ENCODE data around the gene CPM. TPM values are rescaled to one million over a fixed set of nuclear protein-coding genes. Genes with fewer than 3 reads are reported as not detected.
"Not testable (repeated sequence)": the region's sequence is repeated elsewhere in the genome, so short reads cannot be mapped to it uniquely, and the experiment has no call there.

The CPM gene
- polyA plus RNA-seq, 1 donor: 10.5 TPM

DNA sequence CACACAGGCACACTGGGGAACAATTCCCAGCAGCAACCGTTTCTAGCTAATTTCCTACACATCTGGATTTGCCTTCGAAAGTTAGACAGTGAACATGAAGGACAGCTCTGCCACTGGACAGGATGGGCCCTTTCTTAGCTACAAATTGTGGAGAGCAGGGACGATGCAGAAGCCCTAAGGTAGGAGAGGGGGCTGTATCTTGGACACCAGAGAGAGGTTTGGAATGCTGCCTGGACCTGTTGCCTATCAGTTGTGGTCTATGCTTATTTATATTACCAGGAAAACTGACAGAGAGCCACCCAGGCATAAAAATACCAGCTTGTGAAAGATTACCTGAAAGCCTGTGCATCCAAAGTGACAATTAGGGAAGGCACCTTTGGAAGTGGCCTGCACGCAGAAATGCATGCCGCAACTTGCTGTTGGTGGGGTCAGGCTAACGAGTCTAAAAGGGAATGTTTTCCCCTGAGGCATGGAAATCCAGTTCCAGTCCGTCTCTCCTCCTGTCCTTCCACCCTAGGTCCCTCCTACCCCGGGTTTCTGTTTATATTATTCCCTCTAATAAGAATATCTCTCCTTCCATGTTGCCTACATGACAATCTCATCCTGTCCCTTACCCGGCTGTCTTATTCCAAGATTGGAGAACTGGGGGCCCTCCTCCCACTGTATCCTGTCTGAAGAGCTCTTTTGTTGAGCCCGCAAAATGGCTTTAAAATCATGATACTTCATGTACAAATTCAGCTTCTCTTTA is 64.8 kb downstream of the CPM start:
- WGBS (ENCODE audit: insufficient coverage, low lambda C conversion rate): 75% methylated on average over 2 of the region's 10 CpGs
- no peaks in the 10 kb centered on the region for H3K36me3 ChIP-seq (ENCODE audit: control insufficient read depth, insufficient read depth, low read length)

DNA sequence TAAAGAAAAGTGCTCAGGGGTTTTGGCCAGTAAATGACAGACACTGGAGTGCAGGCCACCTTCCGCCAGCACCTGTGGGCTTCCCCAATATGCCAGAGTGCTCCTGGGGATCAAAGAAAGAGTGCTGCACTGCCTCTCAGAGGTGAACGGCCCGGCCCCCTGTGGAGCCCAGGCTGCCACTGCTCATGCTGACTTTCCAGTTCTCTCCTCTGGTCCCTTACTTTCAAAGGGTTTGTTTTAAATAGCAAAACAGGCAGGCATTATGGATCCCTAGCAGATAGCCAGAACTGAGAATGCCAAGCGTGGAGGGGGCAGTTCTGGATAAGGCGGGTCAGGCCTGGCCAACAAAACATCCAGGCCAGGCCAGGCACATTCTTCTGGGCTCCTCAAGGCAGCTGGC is 65.4 kb downstream of the CPM start:
- Histone ChIP-seq H3K4me1 (ENCODE audit: control insufficient read depth, insufficient read depth, low read length) (no peaks in the 10 kb centered on the region), H3K27ac (ENCODE audit: low read length) (no peak overlapping the region), H3K9me3 (ENCODE audit: control insufficient read depth, low read depth, low read length) (no peaks in the 10 kb centered on the region), H3K36me3 (ENCODE audit: control insufficient read depth, insufficient read depth, low read length) (no peaks in the 10 kb centered on the region), H3K4me3 (ENCODE audit: low read length) (no peak overlapping the region), H3K27me3 (ENCODE audit: control insufficient read depth, insufficient read depth, low read length) (no peaks in the 10 kb centered on the region)
- WGBS (ENCODE audit: insufficient coverage, low lambda C conversion rate): no CpG with 5 or more reads among the region's 5 CpGs
- DNase-seq: no peak

More for the DNA sequence above, 64.8 kb downstream of the CPM start:
- Histone ChIP-seq H3K9me3 (ENCODE audit: control insufficient read depth, low read depth, low read length) (no peaks in the 10 kb centered on the region), H3K27me3 (ENCODE audit: control insufficient read depth, insufficient read depth, low read length) (no peaks in the 10 kb centered on the region), H3K4me3 (ENCODE audit: low read length) (no peak overlapping the region), H3K4me1 (ENCODE audit: control insufficient read depth, insufficient read depth, low read length) (no peaks in the 10 kb centered on the region), H3K27ac (ENCODE audit: low read length) (no peak overlapping the region)
- no peak for DNase-seq

DNA sequence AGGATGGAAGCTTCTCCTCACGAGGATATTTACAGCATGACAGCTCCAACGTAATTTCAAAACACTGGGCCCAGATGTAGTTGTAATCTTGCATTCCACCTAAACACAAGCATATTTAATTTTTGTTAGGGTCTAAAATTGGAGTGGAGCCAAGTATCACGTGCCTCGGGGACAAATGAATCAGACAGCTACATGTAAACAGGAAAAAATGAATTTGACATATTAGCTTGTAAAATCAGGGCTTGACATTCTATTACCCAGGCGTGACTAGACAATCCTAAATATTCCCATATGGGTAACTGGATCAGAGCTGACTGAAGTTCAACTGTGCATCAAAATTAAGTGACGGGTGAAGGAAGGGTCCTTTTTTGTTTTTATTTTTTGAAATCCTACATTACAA is 66.0 kb downstream of the CPM start:
- H3K27ac ChIP-seq (ENCODE audit: low read length): no peak overlapping the region
- H3K9me3 ChIP-seq (ENCODE audit: control insufficient read depth, low read depth, low read length): no peaks in the 10 kb centered on the region
- no peaks in the 10 kb centered on the region for H3K4me1 ChIP-seq (ENCODE audit: control insufficient read depth, insufficient read depth, low read length)
- no peak overlapping the region for H3K4me3 ChIP-seq (ENCODE audit: low read length)
- no peaks in the 10 kb centered on the region for H3K36me3 ChIP-seq (ENCODE audit: control insufficient read depth, insufficient read depth, low read length)
- H3K27me3 ChIP-seq (ENCODE audit: control insufficient read depth, insufficient read depth, low read length): no peaks in the 10 kb centered on the region
- DNase-seq: no peak
- 75% methylated on average over 5 of the region's 6 CpGs for WGBS (ENCODE audit: insufficient coverage, low lambda C conversion rate)

DNA sequence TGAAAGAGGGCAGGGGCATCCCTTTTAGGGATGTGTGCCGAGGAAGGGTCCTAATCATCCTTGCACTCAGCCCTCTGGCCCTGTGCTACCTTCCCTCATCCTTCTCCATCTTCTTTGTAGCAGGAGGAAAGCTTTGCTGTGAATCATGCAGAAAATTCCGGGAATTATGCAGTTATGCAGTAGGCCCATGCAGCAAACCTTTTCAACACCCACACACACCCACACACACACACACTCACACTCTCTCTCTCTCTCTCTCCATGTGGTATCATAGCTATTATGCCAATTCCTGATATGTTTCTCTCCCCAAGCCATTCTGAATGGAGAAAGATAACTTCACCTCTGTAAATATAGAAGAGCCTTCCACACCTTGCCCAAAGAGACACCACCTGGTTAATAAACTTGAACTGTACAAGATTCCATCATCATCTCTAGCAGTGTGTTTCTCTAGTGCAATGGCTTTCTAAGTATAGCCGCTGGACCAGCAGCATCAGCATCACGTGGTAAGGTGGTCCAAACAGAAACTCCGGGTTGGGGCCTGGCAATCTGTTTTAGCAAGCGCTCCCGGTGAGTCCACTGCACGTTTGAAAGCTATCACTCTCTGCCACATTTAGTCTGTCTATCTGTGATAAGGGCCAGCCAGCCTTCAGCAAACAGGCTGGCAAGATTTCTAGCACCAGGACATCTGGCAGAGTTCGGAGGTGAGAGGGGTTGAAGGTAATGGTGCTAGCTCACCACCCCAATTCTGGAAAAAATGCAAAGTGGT is 67.4 kb downstream of the CPM start:
- Histone ChIP-seq H3K9me3 (ENCODE audit: control insufficient read depth, low read depth, low read length) (no peaks in the 10 kb centered on the region), H3K4me3 (ENCODE audit: low read length) (no peak overlapping the region), H3K4me1 (ENCODE audit: control insufficient read depth, insufficient read depth, low read length) (no peaks in the 10 kb centered on the region), H3K27me3 (ENCODE audit: control insufficient read depth, insufficient read depth, low read length) (no peaks in the 10 kb centered on the region), H3K27ac (ENCODE audit: low read length) (no peak overlapping the region), H3K36me3 (ENCODE audit: control insufficient read depth, insufficient read depth, low read length) (no peaks in the 10 kb centered on the region)
- WGBS (ENCODE audit: insufficient coverage, low lambda C conversion rate): 100% methylated on average over 1 of the region's 9 CpGs
- no peak for DNase-seq

DNA sequence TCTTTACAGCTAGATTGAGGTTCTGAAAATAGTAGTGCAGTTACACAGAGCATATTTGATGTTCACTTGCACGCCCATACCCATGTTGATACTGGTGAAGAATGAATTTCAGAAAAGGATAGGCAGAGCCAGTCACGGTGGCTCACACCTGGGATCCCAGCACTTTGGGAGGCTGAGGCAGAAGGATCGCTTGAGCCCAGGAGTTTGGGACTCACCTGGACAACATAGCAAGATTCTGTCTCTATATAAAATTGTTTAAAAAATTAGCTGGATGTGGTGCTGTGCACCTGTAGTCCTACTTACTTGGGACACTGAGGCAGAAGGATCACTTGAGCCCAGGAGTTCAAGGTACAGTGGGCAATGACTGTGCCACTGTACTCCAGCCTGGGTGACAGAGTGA is 68.4 kb downstream of the CPM start:
- Histone ChIP-seq H3K4me1 (ENCODE audit: control insufficient read depth, insufficient read depth, low read length) (no peaks in the 10 kb centered on the region), H3K27me3 (ENCODE audit: control insufficient read depth, insufficient read depth, low read length) (no peaks in the 10 kb centered on the region), H3K9me3 (ENCODE audit: control insufficient read depth, low read depth, low read length) (no peaks in the 10 kb centered on the region), H3K36me3 (ENCODE audit: control insufficient read depth, insufficient read depth, low read length) (no peaks in the 10 kb centered on the region), H3K27ac (ENCODE audit: low read length) (no peak overlapping the region), H3K4me3 (ENCODE audit: low read length) (no peak overlapping the region)
- no peak for DNase-seq
- WGBS (ENCODE audit: insufficient coverage, low lambda C conversion rate): 86% methylated on average over 1 of the region's 3 CpGs

DNA sequence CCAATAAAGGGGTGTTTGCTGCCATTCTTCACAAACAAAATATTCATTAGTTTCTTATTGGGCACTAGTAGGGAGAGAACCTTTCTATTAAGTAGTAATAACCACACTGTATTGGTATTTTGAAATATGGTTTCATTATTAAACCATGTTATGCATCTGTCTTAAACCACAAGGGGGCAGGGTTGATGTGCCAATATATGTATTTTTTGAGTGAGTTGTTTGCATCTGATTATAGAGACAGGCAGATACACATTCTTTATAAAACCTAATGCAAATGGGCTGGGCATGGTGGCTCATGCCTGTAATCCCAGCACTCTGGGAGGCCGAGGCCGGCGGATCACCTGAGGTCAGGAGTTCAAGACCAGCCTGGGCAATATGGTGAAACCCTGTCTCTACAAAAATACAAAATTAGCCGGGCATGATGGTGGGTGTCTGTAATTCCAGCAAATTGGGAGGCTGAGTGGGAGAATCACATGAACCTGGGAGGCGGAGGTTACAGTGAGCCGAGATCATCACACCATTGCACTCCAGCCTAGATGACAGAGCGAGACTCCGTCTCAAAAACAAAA is 69.0 kb downstream of the CPM start:
- WGBS (ENCODE audit: insufficient coverage, low lambda C conversion rate): 100% methylated on average over 3 of the region's 8 CpGs
- DNase-seq: peak; percentile 28 to 34
- not testable (repeated sequence) for H3K4me3 ChIP-seq (ENCODE audit: low read length); H3K9me3 ChIP-seq (ENCODE audit: control insufficient read depth, low read depth, low read length); H3K4me1 ChIP-seq (ENCODE audit: control insufficient read depth, insufficient read depth, low read length); H3K27me3 ChIP-seq (ENCODE audit: control insufficient read depth, insufficient read depth, low read length); H3K36me3 ChIP-seq (ENCODE audit: control insufficient read depth, insufficient read depth, low read length); H3K27ac ChIP-seq (ENCODE audit: low read length)

DNA sequence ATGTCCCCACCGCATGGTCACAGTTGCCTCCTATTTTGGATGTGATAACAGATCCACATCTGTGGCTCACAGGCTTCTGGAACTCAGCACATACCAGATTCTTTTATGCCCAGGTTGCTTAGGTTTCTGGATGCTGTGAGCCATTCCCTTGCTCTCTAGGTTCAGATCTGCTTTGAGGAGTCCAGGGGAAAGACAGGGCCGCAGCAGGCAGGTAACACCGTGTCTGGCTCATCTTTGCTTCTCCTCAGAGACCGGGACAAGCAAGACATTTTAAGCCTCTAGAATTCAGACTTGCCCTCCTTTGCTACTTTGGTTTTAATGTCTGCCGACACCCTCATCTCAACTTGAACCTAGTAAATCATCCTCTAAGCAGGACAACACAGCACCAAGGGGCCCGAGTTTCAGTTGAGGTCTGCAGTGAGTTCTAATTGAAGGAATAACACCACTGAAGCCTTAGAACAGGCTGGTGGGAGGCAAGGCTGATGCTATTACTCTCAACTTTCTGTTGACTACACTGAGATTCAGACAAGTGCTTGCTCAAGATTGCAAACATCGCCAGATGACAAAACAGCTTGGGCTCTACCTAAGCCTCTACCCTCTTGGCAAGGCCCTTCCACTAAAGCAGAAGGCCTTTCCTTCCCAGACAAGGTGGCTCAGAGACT is 69.7 kb downstream of the CPM start:
- no CpG with 5 or more reads among the region's 7 CpGs for WGBS (ENCODE audit: insufficient coverage, low lambda C conversion rate)
- H3K36me3 ChIP-seq (ENCODE audit: control insufficient read depth, insufficient read depth, low read length): no peaks in the 10 kb centered on the region

DNA sequence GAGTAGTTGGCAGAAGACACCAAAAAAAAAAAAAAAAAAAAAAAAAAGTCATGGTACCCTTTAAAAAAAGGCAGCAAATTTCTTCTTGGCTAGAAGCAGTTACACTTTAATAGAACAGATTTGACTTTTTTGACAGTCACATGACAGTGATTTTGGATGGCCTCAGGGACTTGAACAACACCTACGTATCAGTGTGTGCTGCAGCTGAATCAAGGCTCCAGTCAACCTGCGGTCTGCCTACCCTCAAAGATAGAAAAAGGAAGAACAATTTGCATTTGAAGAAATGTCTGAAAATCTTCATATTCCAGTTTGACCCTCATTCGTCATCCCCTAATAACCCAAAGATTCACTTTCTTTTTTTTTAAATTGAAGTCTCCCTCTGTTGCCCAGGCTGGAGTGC is 71.1 kb downstream of the CPM start:
- Histone ChIP-seq H3K27me3 (ENCODE audit: control insufficient read depth, insufficient read depth, low read length) (no peaks in the 10 kb centered on the region), H3K9me3 (ENCODE audit: control insufficient read depth, low read depth, low read length) (no peaks in the 10 kb centered on the region), H3K4me1 (ENCODE audit: control insufficient read depth, insufficient read depth, low read length) (no peaks in the 10 kb centered on the region), H3K4me3 (ENCODE audit: low read length) (no peak overlapping the region), H3K27ac (ENCODE audit: low read length) (no peak overlapping the region), H3K36me3 (ENCODE audit: control insufficient read depth, insufficient read depth, low read length) (no peaks in the 10 kb centered on the region)
- no peak for DNase-seq
- 100% methylated on average over 1 of the region's 3 CpGs for WGBS (ENCODE audit: insufficient coverage, low lambda C conversion rate)

More for the DNA sequence above, 69.7 kb downstream of the CPM start:
- no peak overlapping the region for H3K27ac ChIP-seq (ENCODE audit: low read length)
- no peaks in the 10 kb centered on the region for H3K27me3 ChIP-seq (ENCODE audit: control insufficient read depth, insufficient read depth, low read length)
- no peak for DNase-seq
- H3K9me3 ChIP-seq (ENCODE audit: control insufficient read depth, low read depth, low read length): no peaks in the 10 kb centered on the region
- no peak overlapping the region for H3K4me3 ChIP-seq (ENCODE audit: low read length)
- no peaks in the 10 kb centered on the region for H3K4me1 ChIP-seq (ENCODE audit: control insufficient read depth, insufficient read depth, low read length)

DNA sequence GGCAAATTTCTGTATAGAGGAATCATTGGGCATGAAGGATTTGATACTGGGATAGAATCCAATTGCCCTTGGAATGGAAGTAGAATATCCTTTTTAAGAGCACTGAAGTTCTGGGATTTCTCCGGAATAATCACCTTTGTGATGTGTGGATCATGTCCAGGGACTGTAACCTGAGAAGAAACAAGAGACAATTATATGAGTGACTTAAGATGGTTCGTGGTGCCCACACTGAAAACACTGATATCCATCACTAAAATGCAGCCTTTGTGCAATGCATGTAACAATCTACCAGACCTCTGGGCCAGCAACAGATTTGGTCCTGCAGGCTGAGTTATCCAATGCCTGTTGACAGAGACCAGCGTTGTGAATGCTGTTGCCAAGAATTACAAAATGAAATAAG is 76.5 kb downstream of the CPM start:
- no peak overlapping the region for H3K27ac ChIP-seq (ENCODE audit: low read length)
- H3K27me3 ChIP-seq (ENCODE audit: control insufficient read depth, insufficient read depth, low read length): no peaks in the 10 kb centered on the region
- no peaks in the 10 kb centered on the region for H3K4me1 ChIP-seq (ENCODE audit: control insufficient read depth, insufficient read depth, low read length)
- no peak overlapping the region for H3K4me3 ChIP-seq (ENCODE audit: low read length)
- H3K36me3 ChIP-seq (ENCODE audit: control insufficient read depth, insufficient read depth, low read length): no peaks in the 10 kb centered on the region
- no CpG with 5 or more reads among the region's 3 CpGs for WGBS (ENCODE audit: insufficient coverage, low lambda C conversion rate)
- H3K9me3 ChIP-seq (ENCODE audit: control insufficient read depth, low read depth, low read length): no peaks in the 10 kb centered on the region
- no peak for DNase-seq

DNA sequence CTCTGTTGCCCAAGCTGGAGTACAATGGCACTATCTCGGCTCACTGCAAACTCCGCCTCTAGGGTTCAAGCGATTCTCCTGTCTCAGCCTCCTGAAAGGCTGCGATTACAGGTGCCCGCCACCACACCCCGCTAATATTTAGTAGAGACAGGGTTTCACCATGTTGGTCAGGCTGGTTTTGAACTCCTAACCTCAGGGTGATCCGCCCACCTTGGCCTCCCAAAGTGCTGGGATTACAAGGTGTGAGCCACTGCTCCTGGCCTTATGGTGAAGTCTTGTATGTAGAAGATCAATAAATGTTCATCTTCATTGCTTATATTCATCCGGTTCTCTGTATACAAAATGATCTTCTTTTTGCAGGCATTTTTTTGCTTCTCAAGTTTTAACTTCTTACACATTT is 77.2 kb downstream of the CPM start:
- 100% methylated on average over 1 of the region's 8 CpGs for WGBS (ENCODE audit: insufficient coverage, low lambda C conversion rate)
- H3K36me3 ChIP-seq (ENCODE audit: control insufficient read depth, insufficient read depth, low read length): no peaks in the 10 kb centered on the region
- no peak for DNase-seq
- no peak overlapping the region for H3K27ac ChIP-seq (ENCODE audit: low read length)
- no peaks in the 10 kb centered on the region for H3K27me3 ChIP-seq (ENCODE audit: control insufficient read depth, insufficient read depth, low read length)
- no peak overlapping the region for H3K4me3 ChIP-seq (ENCODE audit: low read length)
- H3K9me3 ChIP-seq (ENCODE audit: control insufficient read depth, low read depth, low read length): no peaks in the 10 kb centered on the region
- H3K4me1 ChIP-seq (ENCODE audit: control insufficient read depth, insufficient read depth, low read length): peaks cover 2% of the 10 kb centered on the region
